ENCODE results near the gene PLA2G2D. TPM values are rescaled to one million over a fixed set of nuclear protein-coding genes. Genes with fewer than 3 reads are reported as not detected.

The PLA2G2D gene, protein sequence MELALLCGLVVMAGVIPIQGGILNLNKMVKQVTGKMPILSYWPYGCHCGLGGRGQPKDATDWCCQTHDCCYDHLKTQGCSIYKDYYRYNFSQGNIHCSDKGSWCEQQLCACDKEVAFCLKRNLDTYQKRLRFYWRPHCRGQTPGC
- not detected for polyA plus RNA-seq

DNA sequence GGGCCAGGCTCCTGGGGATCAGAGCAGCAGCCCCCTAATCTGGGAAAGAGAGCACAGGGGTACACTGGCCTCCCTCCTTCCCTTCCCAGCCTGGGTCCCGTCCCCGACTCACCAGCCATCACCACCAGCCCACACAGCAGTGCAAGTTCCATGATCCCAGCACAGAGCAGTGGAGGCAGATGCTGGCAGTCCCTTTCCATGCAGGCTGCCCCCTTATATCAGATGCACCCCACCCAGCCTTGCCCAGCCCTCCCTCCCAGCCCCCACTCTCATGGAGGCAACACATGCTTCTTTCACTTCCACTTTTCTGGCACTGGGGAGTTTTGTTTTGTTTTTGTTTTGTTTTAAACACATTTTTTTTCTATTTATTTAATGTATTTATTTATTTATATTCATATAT lies at the start of gene PLA2G2D:
Gene PLA2G2D (minus strand): TSS at position 190 of the 400 bp plus-strand sequence. CDS start 38 bp downstream, at position 152.
- Mint-ChIP-seq H3K9me3 (peaks cover 0 to 1% (median 0%) of the 10 kb centered on the region in 6 donors), H3K4me1 (no peaks in the 10 kb centered on the region), H3K36me3 (no peaks in the 10 kb centered on the region), H3K4me3 (no peak within 1 kb of the TSS), H3K27me3 (ENCODE audit: low read depth in 3 of 3) (peaks cover 3 to 6% (median 4%) of the 10 kb centered on the region in 3 donors), H3K27ac (no peak within 1 kb of the TSS)
- DNase-seq: no peak

DNA sequence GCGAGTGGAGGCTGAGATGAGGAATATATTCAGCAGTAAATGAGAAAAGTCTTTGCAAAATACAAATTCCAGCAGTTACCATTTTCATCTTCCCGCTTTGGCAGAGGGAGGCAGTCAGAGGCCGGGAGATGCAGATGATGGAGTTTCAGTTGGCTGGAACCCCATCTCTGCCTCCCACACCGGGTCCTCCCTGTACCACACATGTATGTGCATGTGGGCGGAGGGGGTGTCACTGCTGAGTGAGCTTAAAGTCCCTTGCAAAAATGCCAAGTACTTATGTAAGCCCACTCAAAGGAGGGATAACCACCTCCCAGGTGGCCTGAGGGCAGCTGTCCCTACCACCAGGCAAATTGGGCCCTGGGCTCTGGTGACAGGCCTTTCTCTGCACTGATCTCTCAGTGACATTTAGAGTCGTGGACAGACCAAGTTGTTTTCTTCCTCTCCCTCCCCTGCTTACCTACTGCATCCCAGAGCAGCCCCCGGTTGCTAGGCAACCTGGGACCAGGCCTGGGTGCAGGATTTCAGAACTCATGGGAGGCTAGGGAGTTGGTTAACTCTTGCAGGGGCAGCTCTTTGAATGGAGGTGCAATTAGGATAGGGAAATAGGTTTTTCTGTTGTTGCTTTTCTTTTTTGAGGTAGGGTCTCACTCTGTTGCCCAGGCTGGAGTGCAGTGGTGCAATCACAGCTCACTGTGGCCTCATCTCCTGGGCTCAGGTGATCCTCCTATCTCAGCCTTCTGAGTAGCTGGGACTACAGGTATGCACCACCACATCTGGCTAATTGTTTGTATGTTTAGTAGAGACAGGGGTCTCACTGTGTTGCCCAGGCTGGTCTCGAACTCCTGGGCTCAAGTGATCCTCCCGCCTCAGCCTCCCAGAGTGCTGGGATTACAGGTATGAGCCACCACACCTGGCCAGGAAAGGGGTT lies 49.5 kb upstream of the PLA2G2D start:
- Mint-ChIP-seq H3K36me3 (no peaks in the 10 kb centered on the region), H3K4me3 (no peak overlapping the region), H3K9me3 (peaks cover 0 to 15% (median 7%) of the 10 kb centered on the region in 6 donors), H3K4me1 (no peaks in the 10 kb centered on the region), H3K27ac (peak overlapping the region in 1 of 6 donors; percentile 11), H3K27me3 (ENCODE audit: low read depth in 3 of 3) (peaks cover 0 to 3% (median 2%) of the 10 kb centered on the region in 3 donors)
- DNase-seq: no peak

DNA sequence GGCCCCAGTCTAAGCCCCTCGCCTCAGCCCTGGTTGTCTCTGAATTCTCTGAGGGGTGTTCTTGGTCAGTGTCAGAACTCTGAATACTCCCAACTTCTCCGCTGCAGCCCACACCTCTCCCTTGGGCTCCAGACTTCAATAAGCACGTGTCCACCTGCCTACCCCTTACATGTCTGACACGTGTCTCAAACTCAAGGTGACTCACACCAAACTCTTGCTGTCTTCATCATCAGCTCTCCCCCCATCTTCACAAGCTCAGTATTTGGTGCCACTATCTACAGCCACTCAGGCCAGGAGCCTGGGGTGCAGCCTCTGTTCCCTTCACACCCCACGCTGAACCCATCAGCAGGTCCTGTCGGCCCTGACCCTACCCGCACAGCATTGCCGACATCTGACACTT lies 47.8 kb upstream of the PLA2G2D start:
- Mint-ChIP-seq H3K4me1 (no peaks in the 10 kb centered on the region), H3K27me3 (ENCODE audit: low read depth in 3 of 3) (peaks cover 0 to 9% (median 4%) of the 10 kb centered on the region in 3 donors), H3K27ac (no peak overlapping the region), H3K9me3 (peaks cover 7 to 24% (median 18%) of the 10 kb centered on the region in 6 donors), H3K36me3 (peaks cover 0 to 6% (median 4%) of the 10 kb centered on the region in 3 donors), H3K4me3 (no peak overlapping the region)
- DNase-seq: no peak

DNA sequence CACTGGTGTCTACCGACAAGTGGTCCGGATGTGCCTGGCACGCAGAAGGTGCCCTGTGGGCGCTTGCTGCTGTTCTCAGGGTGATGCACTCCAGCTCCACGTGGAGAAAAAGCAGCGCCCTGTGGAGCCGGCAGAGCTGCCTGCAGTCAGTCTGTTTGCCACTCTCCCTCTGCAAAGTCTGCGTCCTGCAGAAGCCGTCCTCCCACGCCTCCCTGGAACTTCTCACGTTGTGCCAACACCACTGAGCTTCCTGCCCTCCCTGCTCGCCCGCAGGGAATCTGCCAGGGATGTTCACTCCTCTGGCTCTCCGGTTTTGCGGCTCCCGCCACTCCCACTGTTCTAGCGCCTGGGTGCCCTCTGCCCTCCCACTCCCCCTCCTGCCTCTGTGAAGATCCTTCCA lies 46.7 kb upstream of the PLA2G2D start:
- no peak for DNase-seq
- Mint-ChIP-seq H3K9me3 (peaks cover 17 to 33% (median 29%) of the 10 kb centered on the region in 6 donors), H3K4me1 (no peaks in the 10 kb centered on the region), H3K4me3 (no peak overlapping the region), H3K36me3 (peaks cover 0 to 6% (median 4%) of the 10 kb centered on the region in 3 donors), H3K27me3 (ENCODE audit: low read depth in 3 of 3) (peaks cover 0 to 7% (median 4%) of the 10 kb centered on the region in 3 donors), H3K27ac (no peak overlapping the region)

DNA sequence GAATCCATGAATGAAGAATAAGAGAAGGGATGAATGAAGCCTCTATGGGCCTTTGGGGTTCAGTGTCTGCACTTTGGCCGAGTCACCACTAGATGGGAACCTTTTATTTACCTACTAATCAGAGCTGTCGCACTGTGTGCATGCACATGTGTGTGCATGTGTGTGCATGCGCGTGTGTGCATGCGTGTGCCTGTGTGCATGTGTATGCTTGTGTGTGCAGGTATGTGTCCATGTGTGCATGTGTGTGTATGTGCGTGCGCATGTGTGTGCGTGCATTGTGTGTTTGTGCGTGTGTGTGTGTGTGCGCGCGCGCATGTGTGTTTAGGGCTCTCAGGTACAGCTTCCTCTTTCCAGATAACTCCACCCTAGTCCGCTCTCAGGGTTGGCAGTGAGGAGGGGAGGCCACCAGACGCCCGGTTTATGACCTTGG lies 46.2 kb upstream of the PLA2G2D start:
- Mint-ChIP-seq H3K27me3 (ENCODE audit: low read depth in 3 of 3) (peaks cover 0 to 7% (median 5%) of the 10 kb centered on the region in 3 donors), H3K27ac (no peak overlapping the region)
- no peak for DNase-seq

DNA sequence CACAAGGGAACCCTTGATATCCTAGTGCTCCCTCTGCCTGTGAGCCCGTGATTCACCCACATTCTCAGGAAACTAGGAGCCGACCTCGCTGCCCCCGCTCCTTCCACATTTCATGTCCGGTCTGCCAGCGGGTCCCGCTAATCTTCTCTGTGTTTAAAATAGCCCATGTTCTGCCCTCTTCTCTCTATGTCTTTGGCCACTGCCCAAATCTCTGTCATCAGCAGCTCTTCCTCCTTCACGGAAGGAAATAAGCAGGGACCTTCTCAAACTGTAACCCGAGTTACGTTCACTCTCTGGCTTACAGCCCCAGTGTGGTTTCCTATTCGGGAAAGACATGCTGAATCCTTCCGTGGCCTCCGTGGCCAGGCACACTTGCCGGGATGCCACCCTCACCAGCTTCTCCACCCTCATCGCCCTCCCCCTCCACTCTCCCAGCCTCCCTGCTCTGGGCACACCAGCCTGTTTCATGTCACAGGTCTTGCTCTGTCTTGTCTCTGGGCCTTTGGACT lies 45.4 kb upstream of the PLA2G2D start:
- peaks cover 17 to 46% (median 41%) of the 10 kb centered on the region in 6 donors for H3K9me3 Mint-ChIP-seq
- H3K27ac Mint-ChIP-seq: no peak overlapping the region

More for the DNA sequence above, 46.2 kb upstream of the PLA2G2D start:
- Mint-ChIP-seq H3K4me1 (no peaks in the 10 kb centered on the region), H3K9me3 (peaks cover 17 to 38% (median 34%) of the 10 kb centered on the region in 6 donors), H3K4me3 (no peak overlapping the region), H3K36me3 (peaks cover 0 to 6% (median 4%) of the 10 kb centered on the region in 3 donors)

DNA sequence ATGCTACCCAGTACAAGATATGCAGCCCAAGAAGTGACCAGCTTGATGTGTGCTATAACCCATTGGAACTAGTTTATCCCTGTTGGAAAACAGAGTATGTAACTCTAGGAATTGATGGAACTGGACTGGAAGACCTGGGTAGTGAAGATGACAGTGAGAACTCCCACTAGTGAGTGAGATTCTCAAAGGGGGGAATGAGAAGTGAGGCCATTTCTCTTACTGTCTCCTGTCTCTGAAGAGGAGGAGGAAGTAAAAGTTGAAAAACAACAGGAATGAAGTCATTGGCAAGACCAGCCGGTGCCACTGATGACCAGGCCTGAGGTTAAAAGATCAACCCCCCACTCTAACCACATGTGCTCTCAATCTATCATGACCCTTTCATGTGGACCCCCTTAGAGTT lies 40.7 kb upstream of the PLA2G2D start:
- Mint-ChIP-seq H3K4me3 (no peak overlapping the region), H3K27ac (no peak overlapping the region), H3K27me3 (ENCODE audit: low read depth in 3 of 3) (peaks cover 5 to 8% (median 7%) of the 10 kb centered on the region in 3 donors), H3K36me3 (peaks cover 0 to 14% (median 6%) of the 10 kb centered on the region in 3 donors), H3K9me3 (peaks cover 5 to 67% (median 50%) of the 10 kb centered on the region in 6 donors), H3K4me1 (no peaks in the 10 kb centered on the region)
- DNase-seq: no peak

More for the DNA sequence above, 45.4 kb upstream of the PLA2G2D start:
- peaks cover 3 to 7% (median 7%) of the 10 kb centered on the region in 3 donors for H3K27me3 Mint-ChIP-seq (ENCODE audit: low read depth in 3 of 3)
- H3K4me1 Mint-ChIP-seq: no peaks in the 10 kb centered on the region
- peaks cover 0 to 7% (median 6%) of the 10 kb centered on the region in 3 donors for H3K36me3 Mint-ChIP-seq
- H3K4me3 Mint-ChIP-seq: no peak overlapping the region
- no peak for DNase-seq

DNA sequence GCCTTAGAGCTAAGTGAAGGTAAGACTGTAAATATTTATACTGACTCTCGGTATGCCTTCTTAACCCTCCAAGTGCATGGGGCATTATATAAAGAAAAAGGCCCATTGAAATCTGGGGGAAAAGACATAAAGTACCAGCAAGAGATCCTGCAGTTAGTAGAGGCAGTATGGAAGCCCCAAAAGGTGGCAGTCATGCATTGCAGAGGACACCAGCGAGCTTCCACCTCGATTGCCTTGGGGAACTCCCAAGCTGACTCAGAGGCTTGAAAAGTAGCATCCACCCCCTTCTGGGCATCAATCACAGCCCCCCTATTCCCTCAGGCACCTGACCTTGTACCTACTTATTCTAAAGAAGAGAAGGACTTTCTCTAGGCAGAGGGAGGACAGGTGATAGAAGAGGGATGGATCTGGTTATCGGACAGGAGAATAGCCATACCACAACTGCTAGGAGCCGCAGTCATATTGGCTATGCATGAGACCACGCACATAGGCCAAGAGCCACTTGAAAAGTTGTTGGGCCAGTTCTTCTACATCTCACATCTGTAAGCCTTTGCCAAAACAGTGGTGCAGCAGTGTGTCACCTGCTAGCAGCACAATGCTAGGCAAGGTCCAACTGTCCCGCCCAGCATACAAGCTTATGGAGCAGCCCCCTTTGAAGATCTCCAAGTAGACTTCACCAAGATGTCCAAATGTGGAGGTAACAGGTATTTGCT lies 39.2 kb upstream of the PLA2G2D start:
- H3K27me3 Mint-ChIP-seq (ENCODE audit: low read depth in 3 of 3): peaks cover 4 to 8% (median 5%) of the 10 kb centered on the region in 3 donors
- peaks cover 3 to 9% of the 10 kb centered on the region in 2 donors for H3K4me1 Mint-ChIP-seq
- peaks cover 4 to 57% (median 46%) of the 10 kb centered on the region in 6 donors for H3K9me3 Mint-ChIP-seq
- no peak overlapping the region for H3K27ac Mint-ChIP-seq
- H3K36me3 Mint-ChIP-seq: peaks cover 0 to 12% (median 6%) of the 10 kb centered on the region in 3 donors
- no peak for DNase-seq
- H3K4me3 Mint-ChIP-seq: no peak overlapping the region

DNA sequence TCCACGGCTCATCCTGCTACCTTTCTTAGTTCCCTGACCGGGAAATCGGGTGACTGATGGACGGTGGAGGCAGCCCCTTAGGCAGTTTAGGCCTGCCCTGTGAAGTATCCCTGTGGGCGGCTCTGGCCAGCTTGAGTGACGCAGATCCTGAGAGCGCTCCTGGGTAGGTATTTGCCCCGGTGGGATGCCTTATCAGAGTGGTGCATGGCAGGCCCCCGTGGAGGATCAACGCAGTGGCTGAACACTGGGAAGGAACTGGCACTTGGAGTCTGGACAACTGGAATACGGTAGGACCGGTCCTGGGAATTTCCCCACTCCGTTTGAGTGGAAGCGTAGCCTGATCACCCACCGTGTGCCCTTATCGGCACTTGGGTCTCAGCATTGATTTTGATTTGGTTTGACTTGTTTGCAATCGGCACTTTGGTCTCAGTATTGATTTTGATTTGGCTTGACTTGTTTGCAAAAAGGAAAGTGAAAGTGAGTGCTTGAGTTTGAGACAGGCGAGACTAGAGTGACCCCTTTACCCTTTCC lies 35.0 kb upstream of the PLA2G2D start:
- Mint-ChIP-seq H3K4me1 (peaks cover 9 to 10% of the 10 kb centered on the region in 2 donors), H3K27ac (peak overlapping the region in 4 of 6 donors; percentile 17 to 68 (median 46)), H3K36me3 (peaks cover 0 to 7% (median 0%) of the 10 kb centered on the region in 3 donors), H3K9me3 (peaks cover 2 to 21% (median 9%) of the 10 kb centered on the region in 6 donors), H3K27me3 (ENCODE audit: low read depth in 3 of 3) (peaks cover 0 to 4% (median 2%) of the 10 kb centered on the region in 3 donors), H3K4me3 (peak overlapping the region in 2 of 5 donors; percentile 28 to 41)
- DNase-seq: no peak

DNA sequence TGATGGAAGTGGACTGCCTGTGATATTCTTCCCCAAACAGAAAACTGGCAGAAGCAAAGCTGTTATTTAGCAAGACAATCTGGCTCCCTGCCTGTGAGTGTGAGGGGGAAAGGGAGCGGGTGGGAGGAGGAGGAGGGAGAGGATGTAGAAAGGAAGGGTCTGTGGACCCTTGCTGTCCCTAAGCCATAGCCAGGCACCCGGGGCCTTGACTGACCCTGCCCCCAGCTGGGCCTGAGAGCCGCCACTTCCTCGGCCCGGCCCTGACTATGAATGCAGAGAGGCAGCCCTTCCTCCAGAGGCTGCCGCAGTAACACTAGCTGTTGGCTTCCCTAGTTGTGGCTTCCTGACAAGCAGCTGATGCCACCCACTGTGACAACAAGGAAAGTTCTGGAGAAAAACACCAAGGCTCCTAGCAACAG lies 33.7 kb upstream of the PLA2G2D start:
- Mint-ChIP-seq H3K4me1 (peaks cover 9 to 10% of the 10 kb centered on the region in 2 donors), H3K36me3 (no peaks in the 10 kb centered on the region), H3K4me3 (no peak overlapping the region), H3K9me3 (peaks cover 0 to 7% (median 3%) of the 10 kb centered on the region in 6 donors), H3K27me3 (ENCODE audit: low read depth in 3 of 3) (peaks cover 0 to 5% (median 0%) of the 10 kb centered on the region in 3 donors), H3K27ac (peak overlapping the region in 1 of 6 donors; percentile 6)
- DNase-seq: no peak

DNA sequence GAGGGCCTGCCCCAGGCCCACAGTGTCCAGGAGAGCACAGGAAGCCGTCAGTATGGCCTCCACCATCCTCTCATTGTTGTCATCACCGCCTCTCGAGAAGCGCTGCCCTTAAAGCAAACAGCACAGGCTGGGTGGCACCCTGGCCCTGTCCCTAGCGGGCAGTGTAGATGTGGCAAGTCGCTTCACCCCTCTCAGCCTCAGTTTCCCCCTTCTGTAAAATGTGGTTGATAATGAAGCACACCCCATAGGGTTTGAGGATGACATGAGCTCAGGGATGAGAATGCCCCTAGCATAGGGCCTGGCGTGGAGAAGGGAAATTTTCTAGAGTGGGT lies 33.2 kb upstream of the PLA2G2D start:
- Mint-ChIP-seq H3K4me1 (peaks cover 9 to 10% of the 10 kb centered on the region in 2 donors), H3K27me3 (ENCODE audit: low read depth in 3 of 3) (peaks cover 0 to 5% (median 0%) of the 10 kb centered on the region in 3 donors), H3K4me3 (peak overlapping the region in 2 of 5 donors; percentile 72 to 82), H3K27ac (peak overlapping the region in 2 of 6 donors; percentile 6 to 19), H3K9me3 (peaks cover 0 to 3% (median 1%) of the 10 kb centered on the region in 6 donors), H3K36me3 (no peaks in the 10 kb centered on the region)
- DNase-seq: no peak

DNA sequence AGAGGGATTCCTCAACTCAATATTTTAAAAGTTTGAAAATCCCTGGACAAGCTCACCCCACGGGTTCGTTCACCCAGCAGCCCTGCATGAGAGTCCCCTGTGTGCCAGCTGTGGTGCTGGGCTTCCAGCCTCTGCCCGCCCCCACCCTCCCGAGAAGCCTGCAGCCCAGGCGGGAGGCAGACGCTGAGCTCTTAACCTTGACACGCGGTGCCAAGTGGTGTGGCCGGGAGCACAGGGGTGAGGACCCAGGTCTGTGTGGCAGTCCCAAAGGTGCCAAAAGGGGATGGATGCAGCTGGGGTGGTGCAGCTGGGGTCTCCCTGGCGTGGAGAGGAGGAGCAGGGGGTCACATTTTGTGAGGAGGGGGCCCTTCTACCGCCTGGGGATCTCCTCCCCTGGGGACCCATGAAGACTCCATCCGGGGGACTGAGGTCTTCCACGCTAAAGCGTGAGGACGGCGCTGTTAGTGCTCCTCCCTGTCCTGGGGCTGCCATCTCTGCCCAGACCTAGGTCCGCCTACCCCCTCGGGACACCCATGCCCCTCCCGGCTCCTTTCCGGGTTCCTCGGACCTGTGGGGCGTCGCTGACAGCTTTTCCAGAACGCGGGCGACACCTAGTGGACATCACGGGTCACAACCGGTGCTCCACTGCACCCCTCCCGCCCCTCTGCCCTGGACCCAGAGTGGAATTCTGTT lies 32.7 kb upstream of the PLA2G2D start:
- no peaks in the 10 kb centered on the region for H3K9me3 Mint-ChIP-seq
- peaks cover 9 to 10% of the 10 kb centered on the region in 2 donors for H3K4me1 Mint-ChIP-seq
- peak; percentile 69 to 76 (median 75) for DNase-seq
- peak overlapping the region in 1 of 6 donors; percentile 19 for H3K27ac Mint-ChIP-seq
- peaks cover 0 to 5% (median 0%) of the 10 kb centered on the region in 3 donors for H3K27me3 Mint-ChIP-seq (ENCODE audit: low read depth in 3 of 3)
- peak overlapping the region; percentile 57 to 82 (median 72) for H3K4me3 Mint-ChIP-seq
- H3K36me3 Mint-ChIP-seq: no peaks in the 10 kb centered on the region
